GM19397 (cell line): ENCODE results near the gene PSMF1.

Experiments
- ATAC-seq: cut with Tn5 transposase; IDR thresholded peaks from one replicate; pipeline ENCODE4 v1.9.1; 2021; ENCODE audit warnings: mild to moderate bottlenecking, moderate library complexity; ENCODE audit not compliant: unreplicated experiment

The PSMF1 gene

DNA sequence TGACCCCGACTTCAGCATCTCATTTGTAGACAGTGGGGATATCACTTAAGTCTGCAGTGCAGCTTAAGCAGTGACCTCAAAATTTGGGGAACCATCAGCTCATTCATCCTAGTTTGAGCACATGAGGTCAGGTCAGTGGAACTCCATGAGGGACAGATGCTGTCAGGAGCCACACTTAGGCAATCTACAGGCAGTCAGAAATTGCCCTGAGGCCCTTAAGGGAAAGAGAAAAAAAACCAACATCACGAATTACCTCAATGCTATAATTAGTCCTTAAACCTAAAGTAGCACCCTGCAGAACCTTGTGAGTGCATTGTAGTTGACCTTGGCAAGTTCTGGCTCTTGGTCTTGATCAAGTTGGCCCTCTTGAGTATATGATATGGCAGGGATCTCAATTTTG, 45.3 kb downstream of the PSMF1 start:
- ATAC-seq, result no peak

DNA sequence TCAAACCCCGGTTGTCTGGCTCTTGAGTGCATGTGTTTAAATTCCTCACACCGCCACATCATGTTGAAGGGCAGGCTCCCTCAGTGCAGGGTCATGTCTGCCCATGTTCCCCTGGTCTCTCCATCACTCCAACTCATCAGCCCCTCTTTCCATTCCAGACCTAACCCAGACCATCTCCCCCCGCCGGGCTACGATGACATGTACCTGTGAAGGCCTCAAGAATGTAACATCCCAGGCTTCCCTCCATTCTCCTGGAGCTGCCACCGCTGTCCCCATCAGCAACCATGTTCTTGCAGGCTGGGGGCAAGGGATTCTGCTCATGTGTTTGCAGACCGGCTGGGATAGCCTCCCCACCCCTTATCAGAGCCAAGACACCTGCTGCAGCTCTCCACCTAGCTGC, 46.5 kb downstream of the PSMF1 start:
- no peak for ATAC-seq

DNA sequence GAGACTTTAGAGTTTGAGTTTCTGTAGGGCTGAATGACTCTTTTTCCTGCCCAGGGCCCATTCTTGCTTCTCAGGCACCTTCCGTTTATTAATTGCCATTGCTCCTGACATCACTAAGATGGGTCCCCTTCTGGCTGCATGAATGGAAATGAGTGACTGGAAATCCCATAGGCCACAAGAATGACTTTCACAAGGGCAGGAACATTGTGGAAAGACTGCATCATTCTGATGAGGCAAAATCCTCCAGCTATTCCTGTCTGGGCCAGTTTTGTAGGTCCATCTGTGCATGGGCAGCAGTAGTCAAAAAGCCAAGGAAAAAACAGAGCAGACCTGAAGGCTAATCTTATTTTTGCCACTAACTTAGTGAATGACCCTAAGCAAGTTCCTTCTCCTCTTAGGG, 47.1 kb downstream of the PSMF1 start:
- no peak for ATAC-seq

DNA sequence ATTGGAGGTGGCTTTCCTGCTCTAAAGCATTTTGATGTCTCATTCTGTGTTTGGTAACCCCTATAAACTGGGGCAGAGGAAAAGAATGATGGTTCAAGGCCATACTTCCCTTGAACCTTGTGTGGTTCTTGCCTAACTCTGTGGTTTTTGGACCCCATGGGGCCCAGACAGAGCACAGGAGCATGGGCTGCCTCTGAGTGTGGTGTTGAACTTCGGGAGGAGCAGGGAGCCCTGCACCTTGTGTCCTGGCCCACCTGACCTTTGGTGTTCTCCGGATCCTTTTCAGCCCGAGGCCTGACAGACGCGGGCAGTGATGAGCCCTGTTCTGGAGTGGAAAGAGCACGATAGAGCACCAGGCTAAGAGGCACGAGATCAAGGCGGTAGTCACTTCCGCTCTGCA, 47.5 kb downstream of the PSMF1 start:
- no peak for ATAC-seq

DNA sequence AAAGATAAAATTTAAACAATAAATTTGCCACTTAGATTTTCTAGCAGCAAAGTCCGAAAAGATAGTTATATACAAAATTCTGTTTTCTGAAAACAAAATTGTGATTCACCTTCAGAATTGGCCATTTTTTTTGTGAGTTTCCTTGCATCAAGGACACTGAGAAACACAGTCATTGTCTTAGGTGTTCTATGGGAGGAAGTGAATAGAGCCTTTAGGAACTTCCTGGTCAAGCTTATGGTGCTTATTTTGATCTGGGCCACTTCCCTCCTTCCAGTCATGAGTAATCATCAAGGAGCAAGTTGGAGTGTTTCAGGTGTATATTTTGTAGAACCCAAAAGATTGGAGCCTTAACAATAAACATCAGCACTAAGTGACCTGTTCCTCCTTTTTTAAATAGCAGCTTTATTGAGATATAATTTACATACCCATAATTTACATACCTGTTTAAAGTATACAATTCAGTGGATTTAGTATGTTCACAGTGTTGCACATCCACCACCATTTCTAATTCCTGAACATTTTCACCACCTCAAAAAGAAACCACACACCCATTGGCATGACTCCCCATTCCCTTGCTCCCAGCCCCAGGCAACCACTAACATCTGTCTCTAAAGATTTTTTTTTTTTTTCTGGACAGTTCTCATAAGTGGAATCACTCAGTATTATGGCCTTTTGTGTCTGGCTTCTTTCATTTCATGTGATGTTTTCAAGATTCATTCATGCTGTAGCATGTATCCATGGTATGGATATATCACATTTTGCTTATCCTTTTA, 48.7 kb downstream of the PSMF1 start:
- ATAC-seq, result no peak

DNA sequence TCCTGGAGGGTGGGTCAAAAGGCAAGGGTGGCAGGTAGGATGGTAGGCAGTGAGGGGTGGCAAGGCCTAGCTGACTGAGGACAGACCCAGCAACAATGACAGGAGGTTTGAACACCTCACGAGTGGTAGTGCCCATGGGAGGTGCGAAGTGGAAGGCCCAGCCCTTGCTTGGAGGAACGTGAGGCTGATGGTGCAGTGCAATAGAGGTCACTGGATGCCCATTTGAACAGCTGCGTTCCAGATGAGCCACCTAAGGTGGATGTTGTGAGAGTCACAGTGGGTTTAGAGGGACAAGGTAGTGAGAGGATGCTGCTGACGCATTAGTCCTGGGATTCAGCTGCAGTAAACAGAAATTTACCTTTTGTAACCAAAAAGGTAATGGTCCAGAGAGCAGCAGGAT, 50.8 kb downstream of the PSMF1 start:
- ATAC-seq, result no peak

DNA sequence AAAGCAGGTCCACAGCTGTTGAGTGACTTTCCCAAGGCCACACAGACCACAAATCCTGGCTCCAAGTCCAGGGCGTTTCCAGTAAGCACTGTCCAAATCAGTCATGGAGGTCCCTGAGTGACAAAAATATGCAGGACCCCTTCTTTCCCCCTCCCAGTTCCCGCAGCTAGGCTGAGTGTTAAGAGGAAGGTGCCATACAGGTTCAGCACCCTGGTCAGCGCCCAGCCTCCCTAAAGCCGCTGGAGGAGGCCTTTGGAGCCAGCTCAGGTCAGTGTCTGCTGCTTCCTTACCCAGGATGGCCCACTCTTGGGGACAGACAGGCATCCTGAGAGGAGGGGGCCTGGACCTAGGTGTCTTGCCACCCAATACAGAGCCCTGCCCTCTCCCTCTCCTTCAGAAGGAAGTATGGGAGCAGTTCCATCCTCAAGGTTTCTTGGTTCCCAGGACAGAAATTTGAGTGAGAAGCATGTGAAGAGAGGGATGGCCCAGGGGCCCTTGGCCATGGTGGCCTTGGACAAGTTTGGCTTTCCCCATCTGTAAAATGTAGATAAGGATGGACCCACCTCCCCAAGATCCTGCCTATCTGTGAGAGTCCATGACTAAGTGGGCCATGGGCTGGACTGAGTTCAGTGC, 53.2 kb downstream of the PSMF1 start:
- ATAC-seq, result no peak

DNA sequence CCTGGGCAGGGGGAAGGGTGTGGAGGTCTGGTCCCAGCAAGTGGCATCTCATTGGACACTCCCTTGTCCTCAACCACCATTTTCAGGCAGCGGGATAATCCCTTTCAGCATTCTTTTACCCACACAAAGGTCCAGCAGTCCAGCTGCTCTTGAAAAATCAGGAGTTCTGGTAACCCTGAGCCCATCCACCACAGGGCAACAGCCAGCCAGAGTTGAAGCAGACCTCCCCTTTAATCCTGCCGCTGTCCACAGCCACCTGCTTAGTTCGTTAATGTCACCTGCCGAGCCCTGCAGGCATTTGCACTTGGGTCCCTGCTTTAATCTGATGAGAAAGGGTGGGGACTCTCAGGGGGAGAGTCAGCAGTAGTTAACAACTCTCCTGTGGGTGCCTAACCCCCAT, 55.3 kb downstream of the PSMF1 start:
- ATAC-seq, result no peak

DNA sequence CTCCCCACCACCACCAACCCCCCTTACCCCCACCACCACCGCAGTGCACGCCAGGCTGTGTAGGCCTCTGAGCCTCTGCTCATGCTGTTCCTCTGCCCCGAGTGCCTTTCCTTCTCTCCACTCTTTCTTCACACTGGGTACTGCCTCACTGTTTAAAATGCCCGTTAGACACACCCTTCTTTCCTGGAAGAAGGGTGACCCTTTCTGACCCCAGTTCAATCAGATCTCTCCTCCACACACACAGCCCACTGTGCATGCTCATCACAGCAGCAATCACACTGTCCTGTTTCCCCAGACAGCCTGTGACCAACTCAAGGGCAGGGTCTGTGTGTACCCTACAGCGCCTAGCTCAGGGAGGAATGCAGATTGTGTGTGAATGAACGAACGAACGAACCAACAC, 56.4 kb downstream of the PSMF1 start:
- ATAC-seq, result no peak

DNA sequence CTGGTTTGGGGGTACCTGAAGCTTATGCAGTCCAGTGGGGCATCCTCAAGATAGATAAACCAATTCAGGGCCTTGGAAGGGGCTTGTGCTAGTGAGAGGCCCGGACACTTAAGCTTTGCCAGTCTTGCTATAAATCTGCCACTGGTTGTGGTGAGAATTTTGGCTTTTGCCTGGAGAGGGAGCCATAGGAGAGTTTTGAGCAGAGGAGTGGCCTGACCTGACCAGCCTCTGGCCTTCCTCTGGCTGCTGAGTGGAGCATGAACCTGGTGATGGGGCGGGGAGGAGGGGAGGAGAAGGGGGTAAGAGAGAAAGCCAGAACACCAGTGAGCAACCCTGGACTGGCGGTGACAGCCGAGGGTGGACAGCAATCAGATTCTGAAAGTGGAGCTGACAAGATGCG, 59.3 kb downstream of the PSMF1 start:
- ATAC-seq, result no peak

DNA sequence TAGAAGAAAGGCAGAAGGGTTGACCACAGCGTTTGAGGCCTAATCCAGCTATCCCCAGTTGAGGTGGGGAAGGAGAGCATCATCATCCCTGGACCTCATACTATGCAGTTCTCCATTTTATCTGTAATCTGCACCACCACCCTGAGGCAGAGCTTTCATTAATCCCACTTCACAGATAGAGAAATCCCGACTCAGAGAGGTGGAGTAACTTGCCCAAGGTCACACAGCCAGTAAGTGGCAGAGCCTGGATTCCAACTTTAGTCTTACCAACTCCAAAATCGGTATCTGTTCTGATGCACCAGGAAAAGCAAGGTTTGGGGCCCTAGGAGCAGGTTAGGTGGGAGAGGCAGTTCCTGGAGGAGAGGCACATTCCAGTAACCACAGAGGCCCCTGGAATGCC, 59.7 kb downstream of the PSMF1 start:
- ATAC-seq, result no peak

DNA sequence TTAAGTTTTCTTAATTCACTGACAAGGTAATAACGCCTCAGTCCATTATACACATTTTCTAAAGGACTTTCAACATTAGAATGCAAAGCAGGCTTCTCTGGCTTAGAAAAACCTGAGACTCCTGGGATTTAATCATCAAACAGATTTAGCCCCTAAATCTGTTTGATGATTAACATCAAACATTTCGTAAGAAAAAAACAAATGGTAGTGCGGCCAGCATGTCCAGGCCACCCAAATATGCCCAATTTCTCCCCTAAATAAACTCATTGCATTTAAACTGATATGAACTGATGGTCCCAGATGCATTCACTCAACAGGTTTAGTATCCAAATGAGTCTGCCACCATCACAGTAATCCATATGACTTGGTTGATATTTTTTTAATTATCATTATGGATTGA, 60.2 kb downstream of the PSMF1 start:
- ATAC-seq, result no peak

DNA sequence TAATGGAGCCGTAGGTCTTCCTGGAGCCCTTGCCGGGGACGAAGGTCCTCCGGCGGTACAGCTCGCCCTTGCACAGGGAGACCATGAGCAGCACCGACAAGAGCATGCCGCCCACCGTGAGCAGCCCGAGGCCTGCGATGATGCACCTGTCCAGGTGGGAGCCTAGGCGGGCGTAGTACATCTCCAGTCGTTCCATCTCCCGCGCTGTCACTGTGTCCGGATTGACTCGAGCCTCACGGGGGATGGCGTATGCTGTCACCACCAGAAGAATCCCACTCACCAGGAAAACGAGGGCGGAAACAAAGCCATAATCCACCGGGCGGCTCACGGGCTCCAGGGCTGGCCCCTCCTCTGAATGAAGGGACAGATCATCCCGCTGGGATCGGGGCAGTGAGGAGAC, 62.5 kb downstream of the PSMF1 start:
- no peak for ATAC-seq

DNA sequence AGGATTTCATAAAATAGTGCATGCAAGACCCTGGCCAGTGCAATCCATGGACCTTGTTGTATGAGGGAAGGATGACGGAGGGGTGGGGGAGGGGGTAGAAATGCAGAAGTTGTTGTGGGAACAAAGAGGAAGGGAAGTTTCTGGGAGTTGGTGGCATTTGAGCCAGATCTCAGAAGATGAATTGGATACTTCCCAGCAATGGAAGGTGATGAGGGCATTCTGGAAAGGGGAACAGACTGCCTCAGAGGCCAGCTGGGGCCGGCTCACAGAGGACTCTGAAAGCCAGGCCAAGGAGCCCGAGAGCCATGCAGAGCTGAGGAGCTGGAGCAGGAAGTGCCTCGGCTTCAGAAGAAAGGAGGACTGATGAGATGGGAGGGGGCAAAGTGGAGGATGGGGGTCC, 63.7 kb downstream of the PSMF1 start:
- ATAC-seq, result no peak

DNA sequence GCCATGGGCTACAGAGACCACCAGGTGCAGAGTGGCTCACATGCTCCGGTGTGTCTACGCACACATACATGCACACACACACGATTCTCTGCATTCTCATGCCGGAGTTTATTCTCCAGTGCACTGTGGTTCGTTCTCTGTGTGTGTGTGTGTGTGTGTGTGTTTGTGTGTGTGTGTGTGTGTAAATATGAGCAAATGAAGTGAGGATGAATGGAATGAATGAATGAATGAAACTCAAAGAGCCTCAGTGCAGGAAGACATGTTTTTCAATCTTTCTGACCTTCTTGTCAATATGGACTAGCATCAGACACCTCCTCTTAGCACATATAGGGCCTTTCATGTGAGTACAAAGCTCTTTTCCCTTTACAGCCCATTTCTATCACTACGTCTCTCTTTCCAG, 64.8 kb downstream of the PSMF1 start:
- ATAC-seq, result no peak

DNA sequence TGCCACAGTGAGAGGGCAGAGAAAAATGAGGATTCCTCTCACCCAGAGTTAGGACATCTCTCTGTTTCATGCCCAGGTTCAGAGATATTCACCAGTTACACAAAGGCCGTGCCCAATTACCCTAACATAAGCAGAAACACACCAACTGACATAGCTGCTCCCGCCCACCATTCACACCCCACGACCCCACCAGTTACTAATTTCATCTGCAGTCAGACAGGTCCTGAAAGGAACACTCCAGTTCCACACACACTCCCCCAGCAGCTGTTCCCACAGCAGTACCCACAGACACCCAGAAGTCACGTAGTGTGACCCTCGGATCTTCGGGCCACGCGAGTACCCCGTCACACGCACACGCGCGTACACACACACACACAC, 65.8 kb downstream of the PSMF1 start:
- no peak for ATAC-seq

DNA sequence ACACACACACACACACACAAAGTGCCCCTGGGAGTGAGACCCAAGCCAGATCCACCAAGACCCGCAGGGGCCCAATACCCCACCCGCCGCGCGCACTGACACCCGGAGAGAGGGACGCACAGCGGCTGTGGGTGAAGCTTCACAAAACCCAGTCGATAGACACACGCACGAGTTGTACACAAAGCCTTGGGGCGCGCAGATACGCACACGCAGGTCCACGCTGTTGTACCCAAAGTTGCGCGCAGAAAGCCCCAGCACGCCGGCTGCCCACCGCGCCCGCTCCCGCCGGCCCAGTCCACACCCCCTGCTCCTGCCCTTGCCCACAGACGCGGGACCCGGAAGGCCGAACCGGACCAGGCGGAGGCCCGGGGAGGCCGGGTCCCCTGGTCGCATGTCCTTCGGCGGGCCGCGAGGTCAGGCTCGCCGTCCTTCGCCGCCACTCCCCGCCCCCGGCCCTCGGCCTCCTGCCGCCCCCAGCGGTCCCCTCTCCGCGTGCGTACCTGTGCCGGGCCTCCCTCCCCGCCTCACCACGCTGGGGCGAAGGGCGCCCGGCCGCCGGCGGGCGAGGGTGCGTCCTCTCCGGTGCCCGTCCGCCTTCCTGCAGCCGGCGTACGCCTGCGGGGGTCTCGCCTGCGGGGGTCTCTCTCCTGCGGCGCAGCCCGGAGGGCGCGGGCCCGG, 66.4 kb downstream of the PSMF1 start, which contains the start of gene TMEM74B:
TMEM74B (minus strand) TSS at position 344 of the 678 bp plus-strand sequence. CDS start 1,180 bp downstream, outside the sequence.
- no peak for ATAC-seq

DNA sequence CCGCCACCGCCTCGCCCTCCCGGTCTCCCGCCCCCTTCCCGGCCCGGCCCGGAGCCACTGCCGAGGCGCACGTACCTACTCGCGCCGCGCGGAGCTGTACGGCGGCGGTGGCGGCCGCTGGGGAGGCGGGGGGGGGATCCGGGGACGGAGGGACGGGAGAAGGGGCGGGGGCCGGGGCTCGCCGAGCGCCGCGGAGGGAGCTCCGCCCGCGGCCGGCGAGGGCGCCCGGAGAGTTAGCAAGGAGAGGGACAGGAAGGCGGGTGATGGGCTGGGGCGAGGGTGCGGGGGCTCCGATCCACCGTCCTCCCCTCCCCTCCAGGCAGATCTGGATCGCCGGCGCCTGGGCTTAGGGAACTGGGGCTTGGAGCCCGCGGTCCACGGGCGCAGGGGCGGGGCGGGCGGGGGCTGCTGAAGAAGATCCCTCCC, 66.9 kb downstream of the PSMF1 start:
- no peak for ATAC-seq

DNA sequence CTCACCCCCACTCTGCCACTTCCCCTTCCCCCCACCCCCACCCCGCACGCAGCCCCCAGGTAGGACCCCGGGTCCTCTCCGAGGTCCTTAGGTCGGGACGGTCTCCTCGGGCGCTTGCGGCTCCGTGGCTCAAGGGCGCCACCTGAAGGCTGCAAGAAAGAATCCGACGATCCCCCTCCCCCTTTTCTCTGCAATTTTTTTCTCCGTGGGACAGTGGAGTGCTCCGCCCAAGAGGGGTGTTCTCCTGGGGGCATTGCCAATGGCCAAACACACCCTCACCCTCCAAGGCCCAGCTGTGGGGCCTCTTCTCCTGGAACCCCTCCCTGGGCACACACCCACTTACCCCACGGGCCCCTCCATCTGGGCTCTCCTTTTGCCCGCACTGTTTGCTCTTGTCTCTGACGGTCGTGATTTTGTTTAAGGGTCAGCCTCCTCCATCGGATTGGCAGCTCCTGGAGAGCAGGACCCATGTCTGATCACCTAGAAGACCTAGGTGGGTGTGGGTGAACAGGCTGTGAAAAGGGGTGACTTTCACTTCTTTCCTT, 67.5 kb downstream of the PSMF1 start:
- no peak for ATAC-seq

DNA sequence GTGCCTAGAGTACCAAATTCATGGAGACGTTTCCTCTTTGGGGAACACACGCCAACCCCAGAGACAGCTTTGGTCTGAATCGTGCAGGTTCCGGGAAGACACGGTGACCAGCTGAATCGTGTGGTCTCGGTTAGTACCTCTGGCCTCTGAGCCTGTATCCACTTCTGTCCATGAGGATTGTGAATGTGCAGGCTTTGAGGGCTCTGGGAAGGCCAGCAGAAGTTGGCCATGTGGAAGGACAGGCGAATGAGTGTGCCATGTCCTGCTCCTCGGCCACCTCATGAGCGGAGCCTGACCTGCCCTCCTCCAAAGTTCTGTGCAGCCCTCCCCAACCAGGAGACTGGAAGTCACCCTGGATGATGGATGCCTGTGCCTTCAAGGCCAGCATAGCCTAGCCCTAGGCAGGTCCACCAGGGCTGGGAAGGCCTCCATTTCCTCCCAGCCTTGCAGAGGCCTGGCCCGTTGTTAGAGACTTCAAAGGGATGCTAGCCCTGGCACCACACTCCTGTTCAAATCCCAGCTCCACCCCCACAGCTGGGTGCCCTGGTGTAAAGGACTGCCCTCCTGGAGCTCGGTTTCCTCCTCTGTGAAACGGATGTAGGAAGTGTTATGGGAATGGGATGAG, 68.1 kb downstream of the PSMF1 start:
- no peak for ATAC-seq

DNA sequence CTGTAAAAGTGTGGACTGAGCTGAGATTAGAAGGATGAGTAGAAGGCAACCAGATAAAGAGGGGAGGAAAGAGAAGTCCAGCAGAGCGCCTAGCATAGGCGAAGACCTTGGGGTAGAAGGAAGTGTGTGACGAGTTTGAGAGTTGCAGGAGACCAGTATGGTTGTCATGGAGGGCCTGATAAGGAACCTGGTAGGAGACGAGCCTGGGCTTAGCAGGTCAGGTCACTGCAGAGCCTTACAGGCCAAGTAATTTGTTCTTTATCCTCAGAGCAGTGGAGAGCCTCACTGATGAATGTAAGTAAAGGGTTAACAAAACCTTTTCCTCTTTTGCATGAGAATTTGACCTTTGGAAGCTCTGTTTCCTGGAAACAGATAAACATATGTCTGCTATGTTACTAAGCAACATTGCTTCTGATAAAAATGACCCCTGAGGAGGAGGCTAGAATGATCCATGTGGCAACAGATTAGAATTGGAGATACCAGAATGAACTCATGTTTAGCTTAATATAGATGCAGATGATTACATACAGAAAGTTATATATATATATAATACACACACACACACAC, 69.3 kb downstream of the PSMF1 start:
- ATAC-seq, result no peak
